Left lung (tissue), 10 donors: Measurements from ENCODE around the gene LAMB4. TPM values are rescaled to one million over a fixed set of nuclear protein-coding genes. Genes with fewer than 3 reads are reported as not detected.

Experiments used
- ATAC-seq: fragments of 200-7000 bp; cut with Tn5 transposase; one replicate; pipeline ENCODE4 v1.9.1; 2020; ENCODE audit warnings: moderate library complexity
- DNase-seq, 4 donors: peaks; one replicate each; pipeline ENCODE4 v3.0.0-alpha.2; 2013 to 2020
- H3K27ac ChIP-seq, 2 donors: fragments of 200-600 bp; sonication (generic) in 1 of 2; one replicate each; pipeline versions ENCODE4 v1.5.0 to v1.8.0; 2020 to 2021
- H3K27me3 ChIP-seq, 2 donors: fragments of 200-600 bp; sonication (generic) in 1 of 2; one replicate each; pipeline versions ENCODE4 v1.5.0 to v1.8.0; 2020 to 2021
- H3K36me3 ChIP-seq, 2 donors: fragments of 200-600 bp; sonication (generic) in 1 of 2; one replicate each; pipeline versions ENCODE4 v1.5.0 to v1.8.0; 2020 to 2021
- H3K4me1 ChIP-seq, 2 donors: fragments of 200-600 bp; one replicate each; pipeline ENCODE4 v1.8.0; 2021
- H3K4me3 ChIP-seq, 2 donors: fragments of 200-600 bp; sonication (generic) in 1 of 2; one replicate each; pipeline versions ENCODE4 v1.5.0 to v1.8.0; 2020 to 2021; ENCODE audit warnings: mild to moderate bottlenecking in 1 of 2
- H3K9me3 ChIP-seq, 2 donors: fragments of 200-600 bp; sonication (generic) in 1 of 2; one replicate each; pipeline versions ENCODE4 v1.5.0 to v1.8.0; 2020 to 2021
- CTCF ChIP-seq, 2 donors: fragments of 200-600 bp; sonication (generic) in 1 of 2; IDR thresholded peaks; one replicate each; pipeline versions ENCODE4 v1.5.0 to v1.8.0; 2021; ENCODE audit warnings: antibody characterized with exemption in 2 of 2
- intact Hi-C, 2 donors: fragments of 100-400 bp; cut with DNase I; formaldehyde crosslinking; loops; one replicate each; pipeline versions ENCODE4 v1.11.2 to v1.14.2; 2022
- polyA plus RNA-seq, 6 donors: library from polyadenylated mRNA; unstranded; fragments of 120-200 nt; gene quantifications; one replicate each; pipeline ENCODE4 v1.2.1, GENCODE V29; 2013; ENCODE audit not compliant: insufficient read length in 6 of 6
- total RNA-seq, 2 donors: library from RNA; stranded (reverse); fragmentation: NEBNext Ultra II Directional; extraction: Animal tissue kit (Norgen Biotek cat#: 25700); gene quantifications; one replicate each; pipeline ENCODE4 v1.2.1, GENCODE V29; 2021
- donor health status: DM: no; HTN: yes; CAD: no.
- donor health status: DM: no; HTN: no; CAD: no.

The LAMB4 gene
- total and polyA plus RNA-seq, 8 donors = 0.10 to 0.37 (median 0.29) TPM; not detected in 1

- DNase-seq (peak in 1 of 4 donors; percentile 30), ATAC-seq (peak; percentile 34)
These were observed 66.6 kb downstream of the LAMB4 start for GRCh38 chr7:108063520-108063933.

GRCh38 chr7:108062250-108063014 lies 67.7 kb downstream of the LAMB4 start:
- H3K9me3 ChIP-seq = no peaks in the 10 kb centered on the region
- intact Hi-C loops = no loop called here
- peaks cover 0 to 2% of the 10 kb centered on the region in 2 donors for H3K4me1 ChIP-seq
- no peaks in the 10 kb centered on the region for H3K27me3 ChIP-seq
- no peak overlapping the region for H3K27ac ChIP-seq
- ATAC-seq = no peak
- DNase-seq = no peak
- TF ChIP-seq CTCF (IDR thresholded peaks at IDR 0.05) = no peak
- no peaks in the 10 kb centered on the region for H3K36me3 ChIP-seq
- H3K4me3 ChIP-seq = no peak overlapping the region

More at GRCh38 chr7:108063520-108063933, 66.6 kb downstream of the LAMB4 start:
- no peak overlapping the region for H3K4me3 ChIP-seq
- H3K4me1 ChIP-seq = peaks cover 0 to 2% of the 10 kb centered on the region in 2 donors
- H3K27ac ChIP-seq = no peak overlapping the region
- H3K36me3 ChIP-seq = no peaks in the 10 kb centered on the region
- TF ChIP-seq CTCF (IDR thresholded peaks at IDR 0.05) = no peak
- no peaks in the 10 kb centered on the region for H3K9me3 ChIP-seq
- intact Hi-C loops = no loop called here
- no peaks in the 10 kb centered on the region for H3K27me3 ChIP-seq

GRCh38 chr7:108059526-108059925 lies 70.6 kb downstream of the LAMB4 start:
- no peak for TF ChIP-seq CTCF (IDR thresholded peaks at IDR 0.05)
- intact Hi-C loops = no loop called here
- Histone ChIP-seq H3K27ac (no peak overlapping the region), H3K4me3 (no peak overlapping the region), H3K9me3 (no peaks in the 10 kb centered on the region), H3K4me1 (peaks cover 0 to 2% of the 10 kb centered on the region in 2 donors), H3K36me3 (no peaks in the 10 kb centered on the region), H3K27me3 (no peaks in the 10 kb centered on the region)
- no peak for ATAC-seq
- peak in 1 of 4 donors; percentile 24 for DNase-seq

GRCh38 chr7:108057951-108058481 lies 72.1 kb downstream of the LAMB4 start:
- ATAC-seq (no peak), DNase-seq (peak in 1 of 4 donors; percentile 26)
- peaks cover 0 to 2% of the 10 kb centered on the region in 2 donors for H3K4me1 ChIP-seq
- H3K36me3 ChIP-seq = no peaks in the 10 kb centered on the region
- H3K27ac ChIP-seq = no peak overlapping the region
- no peak for TF ChIP-seq CTCF (IDR thresholded peaks at IDR 0.05)
- no peaks in the 10 kb centered on the region for H3K27me3 ChIP-seq
- intact Hi-C loops = no loop called here
- no peaks in the 10 kb centered on the region for H3K9me3 ChIP-seq
- no peak overlapping the region for H3K4me3 ChIP-seq

GRCh38 chr7:108055611-108056021 lies 74.5 kb downstream of the LAMB4 start:
- intact Hi-C loops = no loop called here
- no peak for TF ChIP-seq CTCF (IDR thresholded peaks at IDR 0.05)
- Histone ChIP-seq H3K4me1 (peaks cover 0 to 2% of the 10 kb centered on the region in 2 donors), H3K4me3 (no peak overlapping the region), H3K36me3 (no peaks in the 10 kb centered on the region), H3K27me3 (no peaks in the 10 kb centered on the region), H3K9me3 (no peaks in the 10 kb centered on the region), H3K27ac (no peak overlapping the region)
- DNase-seq = no peak
- ATAC-seq = no peak
